Frontal cortex (tissue), 4 donors: ENCODE measurements around the gene FOXL3. TPM values are rescaled to one million over a fixed set of nuclear protein-coding genes. Genes with fewer than 3 reads are reported as not detected.
"Not testable (repeated sequence)": the region's sequence is repeated elsewhere in the genome, so short reads cannot be mapped to it uniquely, and the experiment has no call there.

Source experiments
- DNase-seq, 2 donors: peaks; one replicate each; pipeline ENCODE4 v3.0.0; 2012; ENCODE audit warnings: low spot score in 2 of 2
- FAIRE-seq: peaks from 2 replicates; lab custom pipeline; 2012; peaks lifted over from hg19 to GRCh38; lab: Jason Lieb, UNC
- total RNA-seq: library from RNA; depleted of rRNA; stranded (reverse); fragments of >200 nt; gene quantifications from one replicate; pipeline ENCODE4 v1.2.3, GENCODE V29; 2014
- donor health status: control.
- donor health status: control.
- donor health status: control.

The FOXL3 gene
- not detected for total RNA-seq

DNA sequence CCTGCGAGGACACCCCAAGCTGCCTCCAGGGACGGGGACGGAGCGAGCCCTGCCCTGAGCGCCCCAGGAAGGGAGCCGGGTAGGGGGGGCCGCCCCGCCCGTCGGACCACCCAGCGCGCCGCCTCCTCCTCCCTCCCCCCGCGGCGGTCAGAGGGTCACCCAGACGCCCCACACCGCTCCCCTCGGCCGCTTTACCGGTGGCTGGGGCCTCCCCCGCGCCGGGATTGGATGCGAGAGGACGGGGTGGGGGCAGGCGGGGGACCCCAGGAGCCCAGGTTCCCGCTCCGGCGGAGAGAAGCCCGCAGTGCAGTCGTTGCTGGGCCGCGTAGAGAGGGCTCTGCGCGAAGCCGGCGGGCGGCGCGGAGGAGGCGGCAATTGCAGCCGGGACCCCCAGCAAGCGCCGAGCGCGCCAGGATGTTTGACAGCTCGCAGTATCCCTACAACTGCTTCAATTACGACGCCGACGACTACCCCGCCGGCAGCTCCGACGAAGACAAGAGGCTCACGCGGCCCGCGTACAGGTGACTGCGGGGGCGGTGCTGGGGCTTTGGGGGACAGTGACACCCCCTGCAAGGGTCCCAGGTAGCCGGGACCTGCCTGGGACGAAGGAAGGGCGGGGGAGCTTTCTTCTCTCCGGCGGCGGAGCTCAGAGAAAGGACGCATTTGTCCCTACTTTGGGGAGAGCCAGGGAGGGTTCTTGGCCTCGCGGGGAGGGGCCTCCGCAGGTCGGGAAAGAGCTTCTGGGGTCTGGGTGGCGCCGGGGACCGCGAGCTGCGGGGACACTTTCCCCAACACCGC, at the start of gene FOXL3:
FOXL3 (plus strand) TSS at position 415 of the 798 bp plus-strand sequence; CDS start at position 415, 0 bp downstream.
- no peak for FAIRE-seq
- no peak for DNase-seq

DNA sequence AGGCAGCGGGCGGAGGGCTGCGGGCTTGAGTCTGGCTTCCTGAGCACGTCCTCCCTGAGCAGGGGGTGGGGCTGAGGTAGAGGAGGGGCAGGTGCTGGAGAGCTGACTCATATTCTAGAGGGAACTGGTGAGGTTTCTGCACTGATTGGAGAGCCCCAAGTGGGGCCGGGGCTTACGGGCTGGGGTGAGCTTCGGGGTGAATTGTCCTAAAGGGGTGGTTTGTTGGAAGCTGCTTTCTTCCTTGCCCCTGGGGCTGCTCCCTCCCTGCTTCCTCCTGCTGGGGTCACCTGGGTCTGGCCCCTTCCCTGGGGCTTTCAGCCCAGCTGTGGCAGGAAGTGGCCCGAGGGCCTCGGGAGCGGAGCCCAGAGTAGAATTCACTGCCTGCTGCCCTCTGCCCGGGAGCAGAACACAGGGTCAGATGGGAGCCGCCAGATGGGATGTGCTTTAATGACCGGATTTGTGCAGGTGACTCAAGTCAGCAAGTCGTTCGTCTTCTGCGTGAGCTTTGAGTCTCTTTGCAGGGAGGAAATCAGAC, 49.0 kb upstream of the FOXL3 start:
- FAIRE-seq = no peak
- no peak for DNase-seq

DNA sequence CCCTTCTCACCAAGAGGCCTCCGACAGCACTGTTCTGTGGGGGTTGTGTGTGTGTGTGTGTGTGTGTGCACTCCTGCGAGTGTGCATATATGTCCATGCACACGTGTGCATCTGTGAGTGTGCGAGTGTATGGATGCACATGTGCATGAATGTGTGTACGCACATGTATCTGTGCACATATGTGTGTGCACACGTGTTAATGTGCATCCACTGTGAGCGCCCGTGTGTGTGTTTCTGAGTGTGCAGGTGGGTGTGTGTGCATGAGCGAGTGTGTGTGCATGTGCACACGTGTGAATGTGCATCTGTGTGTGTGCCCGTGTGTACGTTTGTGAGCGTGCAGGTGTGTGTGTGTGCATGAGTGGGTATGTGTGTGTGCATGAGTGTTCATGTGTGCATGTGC, 48.5 kb upstream of the FOXL3 start:
- FAIRE-seq (no peak), DNase-seq (no peak)

DNA sequence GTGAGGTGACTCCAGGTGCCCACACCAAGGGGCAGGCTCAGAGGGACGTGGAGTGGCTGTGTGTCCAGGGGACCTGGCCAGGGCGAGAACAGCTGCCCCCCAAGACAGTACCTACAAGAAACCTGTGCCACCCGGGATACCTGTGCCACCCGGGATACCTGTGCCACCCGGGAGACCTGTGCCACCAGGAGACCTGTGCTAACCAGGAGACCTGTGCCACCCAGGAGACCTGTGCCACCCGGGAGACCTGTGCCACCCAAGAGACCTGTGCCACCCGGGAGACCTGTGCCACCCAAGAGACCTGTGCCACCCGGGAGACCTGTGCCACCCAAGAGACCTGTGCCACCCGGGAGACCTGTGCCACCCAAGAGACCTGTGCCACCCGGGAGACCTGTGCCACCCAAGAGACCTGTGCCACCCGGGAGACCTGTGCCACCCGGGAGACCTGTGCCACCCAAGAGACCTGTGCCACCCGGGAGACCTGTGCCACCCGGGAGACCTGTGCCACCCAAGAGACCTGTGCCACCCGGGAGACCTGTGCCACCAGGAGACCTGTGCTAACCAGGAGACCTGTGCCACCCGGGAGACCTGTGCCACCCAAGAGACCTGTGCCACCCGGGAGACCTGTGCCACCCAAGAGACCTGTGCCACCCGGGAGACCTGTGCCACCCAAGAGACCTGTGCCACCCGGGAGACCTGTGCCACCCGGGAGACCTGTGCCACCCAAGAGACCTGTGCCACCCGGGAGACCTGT, 47.0 kb upstream of the FOXL3 start:
- FAIRE-seq, DNase-seq: not testable (repeated sequence)

DNA sequence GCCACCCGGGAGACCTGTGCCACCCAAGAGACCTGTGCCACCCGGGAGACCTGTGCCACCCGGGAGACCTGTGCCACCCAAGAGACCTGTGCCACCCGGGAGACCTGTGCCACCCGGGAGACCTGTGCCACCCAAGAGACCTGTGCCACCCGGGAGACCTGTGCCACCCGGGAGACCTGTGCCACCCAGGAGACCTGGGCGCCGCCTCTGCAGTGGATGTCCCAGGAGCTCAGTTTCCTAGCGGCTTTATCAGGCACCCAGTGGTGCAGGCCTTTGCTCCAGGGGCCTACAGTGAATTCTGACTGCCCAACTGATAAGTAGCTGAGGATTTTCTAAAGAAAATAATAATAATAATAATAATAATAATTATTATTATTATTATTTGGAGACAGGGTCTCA, 46.4 kb upstream of the FOXL3 start:
- FAIRE-seq, DNase-seq: not testable (repeated sequence)

DNA sequence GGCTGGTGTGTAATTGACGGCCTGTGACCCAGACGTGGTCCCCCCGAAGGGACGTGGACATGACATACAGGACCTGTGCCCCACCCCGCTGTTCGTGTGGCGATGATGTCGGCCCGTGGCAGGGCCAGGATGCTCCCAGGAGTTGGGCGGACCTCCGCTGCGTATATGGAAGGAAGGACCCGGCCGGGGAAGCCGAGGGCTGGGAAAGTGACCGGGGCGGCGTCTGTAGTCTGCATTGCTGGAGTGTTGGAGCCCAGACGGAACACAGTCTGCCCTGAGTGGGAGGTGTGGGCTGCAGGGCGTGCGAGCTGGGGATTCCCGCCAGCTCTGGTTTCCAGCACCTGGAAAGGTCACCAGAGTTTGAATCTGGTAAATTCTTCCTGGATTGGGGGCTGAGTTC, 45.0 kb upstream of the FOXL3 start:
- DNase-seq (no peak), FAIRE-seq (no peak)

DNA sequence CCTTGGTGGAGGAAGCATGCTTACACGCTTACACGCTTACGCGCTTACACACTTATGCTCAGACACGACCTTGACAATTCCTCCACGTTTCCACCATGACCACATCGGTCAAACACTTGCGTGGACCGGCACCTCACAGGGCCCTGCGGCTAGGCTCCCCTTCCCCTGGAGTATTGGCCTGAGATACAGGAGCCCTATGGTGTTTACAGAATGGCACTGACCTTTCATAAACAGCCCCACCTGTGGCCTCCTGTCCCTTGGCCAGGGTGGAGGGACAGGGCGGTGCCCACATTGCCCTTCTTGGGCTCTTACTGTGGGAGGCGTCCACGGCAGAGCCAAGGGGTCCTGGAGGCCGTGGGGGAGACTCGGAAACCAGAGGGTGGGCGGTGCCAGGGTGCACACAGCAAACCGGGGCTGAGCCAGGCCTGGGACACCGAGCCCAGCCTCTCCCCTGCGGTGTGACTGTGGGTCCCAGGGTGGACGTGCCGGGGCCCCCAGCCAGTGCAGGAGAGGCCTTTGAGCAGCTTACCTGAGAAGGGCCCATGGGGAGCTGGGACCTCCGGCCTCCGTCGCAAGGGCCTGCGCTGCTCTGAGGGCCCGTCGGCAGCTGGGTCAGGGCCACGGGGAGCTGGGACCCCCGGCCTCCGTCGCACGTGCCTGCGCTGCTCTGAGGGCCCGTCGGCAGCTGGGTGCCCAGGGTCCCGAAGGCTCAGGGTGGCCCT, 44.2 kb upstream of the FOXL3 start:
- no peak for DNase-seq
- no peak for FAIRE-seq

DNA sequence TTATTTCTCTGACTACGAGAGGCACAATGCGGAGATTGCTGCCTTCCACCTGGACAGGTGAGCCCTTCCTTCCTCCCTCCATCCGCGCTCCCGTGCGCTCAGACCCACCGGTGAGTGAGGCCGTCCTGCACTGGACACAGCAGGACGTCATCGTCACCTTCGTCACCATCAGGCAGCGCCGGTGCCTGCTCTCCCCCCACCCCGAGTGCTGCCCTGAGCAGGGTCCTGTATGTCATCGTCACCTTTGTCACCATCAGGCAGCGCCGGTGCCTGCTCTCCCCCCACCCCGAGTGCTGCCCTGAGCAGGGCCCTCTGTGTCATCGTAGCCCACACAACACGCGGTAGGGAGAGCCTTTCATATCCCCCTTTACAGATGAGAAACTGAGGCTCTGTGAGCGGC, 43.5 kb upstream of the FOXL3 start:
- DNase-seq = no peak
- FAIRE-seq = no peak

DNA sequence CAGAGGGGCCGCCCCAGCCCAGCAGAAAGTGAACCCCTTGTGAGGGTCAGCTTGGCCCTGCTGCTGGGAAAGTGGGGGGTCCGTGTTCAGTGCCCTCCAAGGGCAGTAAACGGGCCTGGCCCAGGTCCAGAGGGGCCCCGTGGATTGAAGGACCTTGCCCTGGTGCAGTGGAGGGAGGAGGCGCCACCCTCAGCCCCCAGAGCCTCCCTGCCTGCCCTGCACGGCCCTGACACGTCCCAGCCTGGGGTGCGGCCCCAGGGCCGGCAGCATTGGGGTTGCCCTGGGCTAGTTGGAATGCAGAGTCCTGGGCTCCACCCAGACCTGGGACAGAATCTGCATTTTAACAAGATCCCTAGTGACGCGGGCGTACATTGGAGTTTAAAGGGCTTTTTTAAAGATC, 42.8 kb upstream of the FOXL3 start:
- DNase-seq (no peak), FAIRE-seq (no peak)

DNA sequence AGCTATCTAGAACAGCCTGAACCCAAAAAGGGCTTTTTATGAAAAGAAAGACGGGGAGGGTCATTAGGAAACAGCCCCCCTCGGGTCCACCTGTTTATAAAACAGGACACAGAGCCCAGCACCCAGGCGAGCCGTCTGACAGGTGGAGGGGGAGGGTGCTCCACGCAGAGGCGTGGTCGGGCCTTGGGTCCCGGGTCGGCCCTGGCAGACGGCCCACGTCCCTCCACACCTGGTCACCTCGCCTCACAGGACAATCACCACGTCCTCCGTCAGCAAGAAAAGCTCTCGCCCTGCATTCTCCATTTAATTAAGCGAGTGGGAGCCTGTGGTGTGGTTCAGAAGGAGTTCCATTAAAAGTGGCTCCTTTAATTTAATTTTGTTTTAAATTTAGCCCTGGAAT, 42.3 kb upstream of the FOXL3 start:
- DNase-seq = no peak
- no peak for FAIRE-seq

DNA sequence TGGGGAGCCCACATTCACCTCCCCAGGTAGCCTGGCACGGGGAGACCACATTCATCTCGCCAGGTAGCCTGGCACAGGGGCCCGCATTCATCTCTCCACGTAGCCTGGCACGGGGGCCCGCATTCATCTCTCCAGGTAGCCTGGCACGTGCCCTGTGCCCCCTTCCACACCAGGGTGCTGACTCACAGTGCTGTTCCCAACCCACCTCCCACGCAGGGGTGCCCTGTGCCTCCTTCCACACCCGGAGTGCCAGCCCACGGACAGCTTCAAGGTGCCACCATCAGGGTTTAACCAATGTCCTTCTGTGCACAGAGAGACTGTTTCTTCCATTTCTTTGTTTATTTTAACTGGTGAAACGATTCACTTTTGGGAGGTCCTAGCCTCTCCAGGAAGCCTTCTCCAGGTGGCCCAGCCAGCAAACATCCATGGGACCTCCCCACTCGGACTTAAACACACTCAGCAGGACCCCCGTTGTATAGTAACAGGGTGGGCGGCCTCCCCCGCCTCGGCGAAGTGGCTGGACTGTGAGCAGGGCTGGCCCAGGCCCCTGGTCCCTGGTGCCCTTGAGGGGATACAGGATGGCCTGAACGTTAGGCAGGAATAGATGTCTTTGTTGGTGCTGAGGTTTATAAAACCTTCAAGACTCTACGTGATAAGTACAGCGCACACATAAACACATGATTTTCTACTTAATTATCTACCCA, 41.1 kb upstream of the FOXL3 start:
- no peak for FAIRE-seq
- no peak for DNase-seq

DNA sequence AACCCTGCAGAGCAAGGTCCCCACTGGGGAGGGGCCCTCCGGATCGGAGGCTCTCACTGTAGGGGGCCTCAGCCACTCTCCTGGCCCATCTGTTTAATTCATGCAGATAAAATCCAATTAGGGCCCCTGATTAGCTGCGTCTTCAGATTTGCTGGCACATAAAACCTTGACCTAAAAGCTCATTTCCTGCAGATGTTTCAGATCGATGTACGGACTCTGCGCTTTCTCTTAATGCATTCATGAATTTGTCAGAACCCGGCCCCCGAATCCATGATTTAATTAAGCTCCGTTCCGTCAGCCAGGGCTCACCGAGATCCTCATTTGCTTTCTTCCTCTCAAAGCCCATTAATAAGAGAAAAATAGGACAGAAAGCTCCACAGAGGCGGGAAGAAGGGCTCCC, 40.0 kb upstream of the FOXL3 start:
- FAIRE-seq (no peak), DNase-seq (no peak)

DNA sequence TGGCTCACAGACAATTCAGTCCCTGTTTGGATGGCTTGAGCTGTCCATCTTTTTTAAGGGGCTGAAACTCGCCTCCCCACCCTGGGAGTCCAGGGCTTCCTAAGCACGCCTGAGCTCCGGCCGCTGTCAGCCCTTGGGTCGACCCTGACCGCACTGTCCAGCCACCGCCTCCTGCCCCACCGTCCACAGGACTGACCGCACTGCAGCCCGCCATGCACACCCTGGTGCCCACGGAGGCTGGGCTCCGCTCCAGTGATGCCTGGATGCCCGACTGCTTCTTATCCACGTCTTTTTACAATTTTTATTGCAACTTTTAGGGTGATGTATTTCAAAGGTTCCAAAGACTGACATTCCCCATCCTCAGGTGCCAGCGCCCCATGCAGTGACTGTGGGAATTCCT, 39.4 kb upstream of the FOXL3 start:
- DNase-seq (no peak), FAIRE-seq (no peak)

DNA sequence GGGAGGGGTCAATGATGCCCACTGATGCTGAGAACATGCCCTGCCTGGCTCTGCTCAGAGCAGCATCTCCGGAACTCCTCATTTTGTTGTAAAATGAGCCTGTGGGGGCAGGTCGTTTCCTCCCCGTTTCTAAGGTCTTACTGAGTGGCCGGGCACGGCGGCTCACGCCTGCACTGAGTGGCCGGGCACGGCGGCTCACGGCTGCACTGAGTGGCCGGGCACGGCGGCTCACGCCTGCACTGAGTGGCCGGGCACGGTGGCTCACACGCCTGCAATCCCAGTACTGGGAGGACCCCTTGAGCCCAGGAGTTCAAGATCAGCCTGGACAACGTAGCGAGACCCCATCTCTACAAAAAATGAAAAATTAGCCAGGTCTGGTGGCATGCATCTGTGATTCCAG, 39.0 kb upstream of the FOXL3 start:
- no peak for DNase-seq
- FAIRE-seq = no peak

DNA sequence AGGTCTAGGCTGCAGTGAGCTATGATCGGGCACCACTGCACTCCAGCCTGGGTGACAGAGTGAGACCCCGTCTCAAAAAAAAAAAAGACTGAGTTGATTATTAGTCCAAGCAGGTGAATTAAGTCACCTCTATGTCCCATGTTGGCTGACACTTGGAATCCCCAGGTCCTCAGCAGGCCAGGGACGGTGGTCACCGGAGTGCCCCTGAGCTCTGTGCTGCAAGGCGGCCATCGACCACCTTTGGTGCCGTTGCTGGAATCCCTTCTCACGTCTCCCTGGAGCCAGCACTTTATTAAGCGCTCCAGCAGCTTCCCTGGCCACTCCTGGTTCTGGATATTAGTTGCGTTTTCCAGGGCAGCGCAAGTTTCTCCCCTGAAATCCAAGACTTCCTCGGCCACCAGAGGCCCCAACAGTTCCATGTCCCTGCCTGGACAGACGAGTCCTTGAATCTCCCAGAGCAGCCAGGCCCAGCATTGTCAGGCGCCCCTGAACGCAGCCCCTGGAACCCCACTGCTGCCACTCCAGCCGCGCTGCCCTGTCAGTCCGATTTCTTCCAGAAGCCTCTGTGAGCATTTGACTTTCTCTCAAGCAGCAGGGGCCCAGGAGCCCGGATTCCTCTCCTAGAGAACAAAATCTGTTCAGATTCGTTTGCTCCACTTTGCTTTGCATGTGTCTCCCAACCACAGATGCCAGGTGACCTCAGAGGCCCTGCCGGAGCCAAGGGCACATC, 38.4 kb upstream of the FOXL3 start:
- no peak for DNase-seq
- no peak for FAIRE-seq

DNA sequence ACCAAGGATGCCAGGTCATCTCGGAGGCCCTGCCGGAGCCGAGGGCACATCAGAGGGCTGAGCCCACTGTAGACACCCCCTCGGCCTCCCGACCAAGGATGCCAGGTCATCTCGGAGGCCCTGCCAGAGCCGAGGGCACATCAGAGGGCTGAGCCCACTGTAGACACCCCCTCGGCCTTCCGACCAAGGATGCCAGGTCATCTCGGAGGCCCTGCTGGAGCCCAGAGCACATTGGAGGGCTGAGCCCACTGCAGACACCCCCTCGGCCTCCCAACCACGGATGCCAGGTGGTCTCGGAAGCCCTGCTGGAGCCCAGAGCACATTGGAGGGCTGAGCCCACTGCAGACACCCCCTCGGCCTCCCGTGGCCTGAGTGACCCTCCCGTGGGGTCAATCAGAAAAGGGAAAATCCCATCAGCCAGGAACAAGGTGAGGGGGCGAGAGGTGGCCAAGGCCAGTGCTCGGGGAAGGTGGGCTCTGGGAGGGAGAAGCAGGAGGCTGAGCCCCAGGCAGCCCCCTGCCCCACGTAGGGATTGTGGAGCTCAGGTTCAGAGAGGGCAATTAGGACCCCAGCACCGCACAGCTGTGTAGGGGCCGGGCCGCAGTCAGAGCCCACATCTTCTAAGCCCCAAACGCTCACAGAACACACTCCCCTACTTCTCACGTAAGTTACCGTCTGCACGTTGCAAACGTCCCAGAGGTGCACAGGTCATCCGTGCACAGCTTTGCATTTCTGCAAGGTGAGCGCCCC, 37.6 kb upstream of the FOXL3 start:
- DNase-seq = no peak
- FAIRE-seq = no peak

DNA sequence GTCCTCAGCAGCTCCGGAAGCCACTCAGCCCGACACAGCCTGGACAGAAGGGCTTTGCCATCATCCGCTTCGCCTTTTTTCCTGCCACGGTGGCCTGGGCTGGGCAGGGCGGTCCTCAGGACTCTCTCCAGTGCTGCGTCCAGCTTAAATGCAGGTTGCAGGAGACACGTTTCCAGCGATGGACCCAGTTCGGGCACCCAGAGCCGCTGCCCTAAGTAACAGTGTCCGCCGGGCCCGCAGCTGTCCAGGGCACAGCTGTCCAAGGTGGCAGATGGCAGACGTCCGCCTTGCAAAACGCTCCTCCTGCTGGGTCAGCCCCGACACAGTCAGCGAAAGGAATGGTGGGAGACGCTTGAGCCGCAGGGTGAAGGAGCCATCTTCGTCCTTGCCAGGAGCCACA, 37.0 kb upstream of the FOXL3 start:
- DNase-seq (no peak), FAIRE-seq (no peak)

DNA sequence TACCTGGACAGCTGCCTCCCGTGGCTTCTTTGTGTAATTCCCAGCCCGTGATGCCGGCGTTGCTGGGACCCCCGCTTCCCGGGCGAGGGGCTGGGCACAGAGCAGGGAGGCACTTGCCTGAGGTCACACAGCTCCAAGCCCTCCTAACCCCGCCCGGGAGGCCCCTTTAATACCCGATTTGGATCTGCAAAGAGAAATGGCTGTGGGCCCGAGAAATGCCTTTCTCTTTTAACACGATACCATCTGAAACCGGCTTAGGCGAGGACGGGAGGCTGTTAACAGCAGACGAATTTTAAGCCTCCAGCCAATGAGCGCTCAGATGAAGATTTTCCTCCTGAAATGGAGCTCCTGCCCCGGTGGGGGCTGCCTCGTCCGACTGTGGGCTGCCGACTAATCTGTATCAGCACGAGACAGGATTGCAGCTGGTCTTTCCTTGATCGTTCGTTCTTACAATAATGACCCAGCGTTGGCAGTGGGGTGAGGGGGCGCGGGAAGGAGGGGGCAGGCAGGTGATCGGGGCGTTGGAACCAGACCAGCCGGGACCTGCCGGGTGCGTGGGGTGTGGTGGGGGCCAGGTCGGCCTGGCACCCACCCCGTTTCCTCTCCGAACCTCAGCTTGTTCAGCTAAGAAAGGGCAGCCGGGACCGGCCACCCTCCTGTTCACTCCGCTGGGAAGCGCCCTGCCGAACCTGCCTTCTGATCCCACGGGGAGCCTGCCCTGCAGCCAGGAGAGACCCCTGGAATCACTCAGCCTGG, 36.2 kb upstream of the FOXL3 start:
- FAIRE-seq (no peak), DNase-seq (no peak)
